ENCODE measurements around the gene CISH.
A peak's percentile ranks its signal among the peaks of the same experiment; 100 is the strongest.

Gene CISH

GRCh38 chr3:50642382-50642781 is 30.8 kb upstream of the CISH start:
- DNase-seq, result no peak

GRCh38 chr3:50639055-50639494 is 27.5 kb upstream of the CISH start:
- DNase-seq, result peak; percentile 41
- in situ Hi-C loops (cut with HindIII; ENCODE audit: low pct_ligation_motif_present, low pct_unique_long_range_greater_than_20kb, low sequenced_read_pairs), result no loop called here

More at GRCh38 chr3:50642382-50642781, 30.8 kb upstream of the CISH start:
- in situ Hi-C loops (cut with HindIII; ENCODE audit: low pct_ligation_motif_present, low pct_unique_long_range_greater_than_20kb, low sequenced_read_pairs), result no loop called here

GRCh38 chr3:50637945-50638344 is 26.4 kb upstream of the CISH start:
- in situ Hi-C loops (cut with HindIII; ENCODE audit: low pct_ligation_motif_present, low pct_unique_long_range_greater_than_20kb, low sequenced_read_pairs), result no loop called here
- DNase-seq, result no peak

- in situ Hi-C loops (cut with HindIII; ENCODE audit: low pct_ligation_motif_present, low pct_unique_long_range_greater_than_20kb, low sequenced_read_pairs), result no loop called here
- DNase-seq, result no peak
Observed at GRCh38 chr3:50637011-50637410, 25.4 kb upstream of the CISH start.

- in situ Hi-C loops (cut with HindIII; ENCODE audit: low pct_ligation_motif_present, low pct_unique_long_range_greater_than_20kb, low sequenced_read_pairs), result no loop called here
- DNase-seq, result no peak
Observed at GRCh38 chr3:50635066-50635465, 23.5 kb upstream of the CISH start.

GRCh38 chr3:50633230-50633790 is 21.7 kb upstream of the CISH start:
- no peak for DNase-seq
- in situ Hi-C loops (cut with HindIII; ENCODE audit: low pct_ligation_motif_present, low pct_unique_long_range_greater_than_20kb, low sequenced_read_pairs), result no loop called here

- DNase-seq, result no peak
- in situ Hi-C loops (cut with HindIII; ENCODE audit: low pct_ligation_motif_present, low pct_unique_long_range_greater_than_20kb, low sequenced_read_pairs), result no loop called here
Observed at GRCh38 chr3:50632450-50632849, 20.9 kb upstream of the CISH start.

- in situ Hi-C loops (cut with HindIII; ENCODE audit: low pct_ligation_motif_present, low pct_unique_long_range_greater_than_20kb, low sequenced_read_pairs), result no loop called here
- DNase-seq, result peak; percentile 30
Observed at GRCh38 chr3:50630877-50631276, 19.3 kb upstream of the CISH start.

GRCh38 chr3:50630394-50630793 is 18.8 kb upstream of the CISH start:
- in situ Hi-C loops (cut with HindIII; ENCODE audit: low pct_ligation_motif_present, low pct_unique_long_range_greater_than_20kb, low sequenced_read_pairs), result no loop called here
- no peak for DNase-seq

GRCh38 chr3:50628601-50629000 is 17.0 kb upstream of the CISH start:
- DNase-seq, result no peak
- in situ Hi-C loops (cut with HindIII; ENCODE audit: low pct_ligation_motif_present, low pct_unique_long_range_greater_than_20kb, low sequenced_read_pairs), result no loop called here

GRCh38 chr3:50627407-50628051 is 16.0 kb upstream of the CISH start:
- in situ Hi-C loops (cut with HindIII; ENCODE audit: low pct_ligation_motif_present, low pct_unique_long_range_greater_than_20kb, low sequenced_read_pairs), result no loop called here
- DNase-seq, result peak; percentile 65

GRCh38 chr3:50626401-50626800 is 14.8 kb upstream of the CISH start:
- in situ Hi-C loops (cut with HindIII; ENCODE audit: low pct_ligation_motif_present, low pct_unique_long_range_greater_than_20kb, low sequenced_read_pairs), result no loop called here
- DNase-seq, result no peak

- in situ Hi-C loops (cut with HindIII; ENCODE audit: low pct_ligation_motif_present, low pct_unique_long_range_greater_than_20kb, low sequenced_read_pairs), result no loop called here
- no peak for DNase-seq
Observed at GRCh38 chr3:50625231-50626182, 13.9 kb upstream of the CISH start.

- peak; percentile 36 for DNase-seq
- in situ Hi-C loops (cut with HindIII; ENCODE audit: low pct_ligation_motif_present, low pct_unique_long_range_greater_than_20kb, low sequenced_read_pairs), result no loop called here
Observed at GRCh38 chr3:50624634-50625033, 13.1 kb upstream of the CISH start.

GRCh38 chr3:50623840-50624474 is 12.4 kb upstream of the CISH start:
- DNase-seq, result no peak
- in situ Hi-C loops (cut with HindIII; ENCODE audit: low pct_ligation_motif_present, low pct_unique_long_range_greater_than_20kb, low sequenced_read_pairs), result no loop called here

GRCh38 chr3:50622881-50623280 is 11.3 kb upstream of the CISH start:
- in situ Hi-C loops (cut with HindIII; ENCODE audit: low pct_ligation_motif_present, low pct_unique_long_range_greater_than_20kb, low sequenced_read_pairs), result no loop called here
- DNase-seq, result no peak

GRCh38 chr3:50620820-50621219 is 9.2 kb upstream of the CISH start:
- DNase-seq, result peak; percentile 89
- in situ Hi-C loops (cut with HindIII; ENCODE audit: low pct_ligation_motif_present, low pct_unique_long_range_greater_than_20kb, low sequenced_read_pairs), result no loop called here

GRCh38 chr3:50620420-50620819 is 8.8 kb upstream of the CISH start:
- in situ Hi-C loops (cut with HindIII; ENCODE audit: low pct_ligation_motif_present, low pct_unique_long_range_greater_than_20kb, low sequenced_read_pairs), result no loop called here

GRCh38 chr3:50617911-50618481 is 6.4 kb upstream of the CISH start:
- DNase-seq, result no peak
- in situ Hi-C loops (cut with HindIII; ENCODE audit: low pct_ligation_motif_present, low pct_unique_long_range_greater_than_20kb, low sequenced_read_pairs), result no loop called here

More at GRCh38 chr3:50620420-50620819, 8.8 kb upstream of the CISH start:
- no peak for DNase-seq

All from ACHN (cell line).